OCI-M1 (cell line): ENCODE data around the gene STX19.

Experiments
- DNase-seq: peaks from one replicate; lab custom pipeline; 2025; lab: John Stamatoyannopoulos, UW

The STX19 gene

DNA sequence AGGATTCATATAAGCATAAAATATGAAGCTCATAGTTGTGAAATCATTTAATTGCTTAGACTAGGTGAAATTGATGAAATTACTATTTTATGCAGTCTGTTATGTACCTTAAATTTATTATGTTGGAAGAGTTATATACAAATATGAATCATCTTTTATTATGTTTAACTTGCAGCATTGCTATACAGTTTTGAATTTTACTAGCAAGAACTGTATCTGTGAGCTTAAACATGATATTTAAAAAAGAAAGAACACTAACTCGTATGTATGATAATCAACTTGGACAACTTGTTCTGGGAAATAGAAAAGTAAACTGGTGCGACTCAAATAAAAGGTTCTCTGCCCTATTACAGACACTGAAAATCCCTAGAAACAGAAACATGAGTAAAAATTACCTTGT lies 1.8 kb downstream of the STX19 start:
- DNase-seq: no peak

DNA sequence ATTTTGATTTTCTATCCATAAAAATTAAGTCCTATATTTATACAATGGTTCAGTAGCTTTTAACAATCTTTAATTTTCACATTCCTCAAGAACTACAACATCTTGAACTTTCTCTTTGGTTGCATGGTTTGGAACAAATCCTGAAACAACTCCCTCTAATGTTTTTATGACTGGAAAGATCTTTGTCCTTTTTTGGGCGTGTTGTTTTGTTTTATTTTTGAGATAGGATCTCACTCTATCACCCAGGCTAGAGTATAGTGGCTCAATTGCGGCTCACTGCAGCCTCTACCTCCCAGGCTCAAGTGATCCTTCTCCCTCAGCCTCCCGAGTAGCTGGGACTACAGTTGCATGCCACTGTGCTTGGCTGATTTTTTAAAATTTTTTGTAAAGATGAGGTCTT lies 4.0 kb downstream of the STX19 start:
- DNase-seq: no peak

DNA sequence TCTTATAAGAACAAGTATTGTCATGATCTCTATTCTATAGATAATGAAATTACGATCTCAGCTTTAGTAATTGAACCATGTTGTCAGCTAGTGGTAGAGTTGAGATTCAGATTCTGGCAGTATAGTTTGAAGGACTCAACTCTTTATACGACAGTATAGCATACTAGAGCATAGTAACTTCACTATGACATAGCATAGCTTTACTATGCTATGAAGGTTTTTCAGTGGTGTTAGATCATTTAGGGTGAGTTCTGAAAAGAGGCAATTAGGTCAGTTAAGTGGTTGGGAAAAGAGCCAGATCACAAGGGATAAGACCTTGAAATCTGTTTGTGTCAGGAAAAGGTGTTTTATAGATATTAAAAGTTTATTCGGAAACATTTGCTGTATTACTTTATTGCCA lies 8.1 kb downstream of the STX19 start:
- DNase-seq: no peak

DNA sequence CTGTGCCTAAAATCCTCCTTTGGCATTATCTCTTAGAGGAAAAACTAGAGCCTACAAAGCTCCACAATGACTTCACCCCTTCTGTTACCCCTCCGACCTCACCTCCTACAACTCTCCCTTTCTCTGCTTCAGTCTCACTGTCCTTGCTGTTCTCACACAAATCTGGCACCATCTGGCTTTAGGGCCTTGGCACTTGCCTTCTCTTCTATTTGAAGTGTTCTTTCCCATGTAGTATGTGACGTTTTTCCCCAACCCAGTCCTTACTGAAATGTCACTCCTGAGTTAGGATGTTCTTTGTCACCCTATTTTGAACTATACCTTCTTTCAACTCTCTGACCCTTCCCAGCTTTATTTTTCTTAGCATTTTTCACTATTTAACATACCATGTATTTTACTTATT lies 8.7 kb downstream of the STX19 start:
- no peak for DNase-seq

DNA sequence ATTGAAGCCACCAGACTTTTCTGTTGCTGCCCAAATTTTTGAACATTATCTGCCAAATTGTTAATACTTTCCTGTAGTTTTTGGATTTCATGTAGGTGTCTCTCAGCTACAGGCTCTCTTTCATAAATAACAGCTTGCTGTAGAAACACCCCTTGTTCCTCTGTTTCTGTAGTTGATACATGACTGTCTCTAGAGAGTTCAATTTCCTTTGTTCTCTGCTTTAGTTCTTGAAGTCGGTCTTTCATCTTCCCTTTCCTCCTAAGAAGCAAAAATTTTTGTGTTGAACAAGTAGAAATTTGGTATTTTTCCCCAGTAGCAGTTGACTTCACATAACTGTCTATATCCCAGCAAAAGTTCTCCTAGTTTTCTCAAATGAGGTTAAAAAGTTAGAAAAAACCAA lies 13.4 kb downstream of the STX19 start:
- no peak for DNase-seq

DNA sequence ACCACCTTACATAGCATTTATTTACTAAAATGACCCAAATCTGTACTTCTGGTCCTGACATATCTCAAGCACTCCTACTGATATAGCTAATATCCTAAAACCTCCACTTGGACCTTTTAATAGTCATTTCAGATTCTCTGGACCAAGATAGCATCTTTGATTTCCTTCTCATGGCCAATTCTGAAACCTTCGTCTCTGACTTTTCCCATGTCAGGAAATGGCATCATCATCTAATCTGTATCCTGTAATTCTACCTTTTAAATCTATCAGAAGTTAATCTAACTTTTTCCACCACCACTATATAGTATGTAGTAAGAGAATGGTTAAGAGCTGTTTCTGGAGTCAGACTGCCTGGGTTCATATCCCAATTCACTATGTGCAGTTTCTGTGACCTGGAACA lies 16.2 kb downstream of the STX19 start:
- no peak for DNase-seq

DNA sequence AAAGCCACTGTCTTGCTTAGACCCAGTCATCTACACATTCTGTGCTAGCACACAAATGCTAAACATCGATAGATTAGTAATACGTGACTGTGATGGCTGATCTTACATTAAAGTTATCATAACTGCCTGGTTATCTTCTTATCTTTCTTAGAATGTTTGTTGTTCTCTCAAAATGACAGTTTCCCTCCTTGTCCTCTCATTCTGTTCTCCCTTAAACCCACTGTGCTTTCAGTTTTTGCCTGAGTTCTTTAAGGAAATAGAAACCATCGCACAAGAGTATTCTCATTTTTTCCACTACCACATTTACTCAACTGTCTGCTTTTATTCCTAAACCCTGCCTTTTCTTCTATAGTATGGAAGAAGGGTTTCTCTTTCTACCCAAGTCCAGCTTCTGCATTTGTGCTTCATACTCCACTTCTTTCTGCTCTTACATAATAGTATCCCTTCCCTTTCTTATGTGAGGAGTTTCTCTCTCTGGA lies 17.1 kb downstream of the STX19 start:
- peak; percentile 65 for DNase-seq

DNA sequence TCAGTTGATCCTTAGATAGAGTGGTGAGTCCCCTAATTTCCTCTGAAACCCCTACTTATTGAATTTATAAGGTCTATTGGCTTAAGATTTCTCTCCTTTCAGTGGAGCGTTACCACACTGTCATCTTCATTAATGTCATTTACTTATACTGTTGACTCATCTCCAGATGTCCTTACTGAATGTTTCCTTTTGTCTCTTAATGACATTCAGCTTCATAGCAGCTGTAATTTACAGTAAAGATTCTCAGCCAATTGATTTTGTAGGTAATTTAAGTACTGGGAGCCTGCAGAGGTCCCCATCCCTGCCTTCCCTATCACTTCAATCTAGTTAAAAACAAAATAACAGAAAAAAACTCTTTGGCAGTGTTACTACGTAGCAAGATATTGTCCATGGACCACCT lies 18.8 kb downstream of the STX19 start:
- DNase-seq: no peak

DNA sequence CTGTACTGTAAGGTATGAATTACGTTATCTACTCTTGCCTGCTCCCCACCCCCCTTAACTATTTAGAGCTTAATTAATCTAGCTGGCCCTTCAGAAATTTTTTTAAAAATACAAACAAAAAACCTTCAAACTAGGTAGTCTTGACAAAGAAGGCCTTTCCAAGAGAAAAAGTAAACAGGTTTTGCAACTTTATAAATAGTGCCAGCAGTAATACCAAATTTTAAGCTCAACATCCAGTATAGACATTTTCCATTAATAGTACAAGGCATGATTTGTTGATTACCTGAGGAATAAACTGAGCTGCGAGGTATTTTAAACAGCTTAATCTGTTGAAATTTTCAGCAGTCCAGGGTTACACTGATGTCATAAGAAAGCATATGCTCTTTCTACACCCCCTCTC lies 20.1 kb downstream of the STX19 start:
- DNase-seq: no peak

DNA sequence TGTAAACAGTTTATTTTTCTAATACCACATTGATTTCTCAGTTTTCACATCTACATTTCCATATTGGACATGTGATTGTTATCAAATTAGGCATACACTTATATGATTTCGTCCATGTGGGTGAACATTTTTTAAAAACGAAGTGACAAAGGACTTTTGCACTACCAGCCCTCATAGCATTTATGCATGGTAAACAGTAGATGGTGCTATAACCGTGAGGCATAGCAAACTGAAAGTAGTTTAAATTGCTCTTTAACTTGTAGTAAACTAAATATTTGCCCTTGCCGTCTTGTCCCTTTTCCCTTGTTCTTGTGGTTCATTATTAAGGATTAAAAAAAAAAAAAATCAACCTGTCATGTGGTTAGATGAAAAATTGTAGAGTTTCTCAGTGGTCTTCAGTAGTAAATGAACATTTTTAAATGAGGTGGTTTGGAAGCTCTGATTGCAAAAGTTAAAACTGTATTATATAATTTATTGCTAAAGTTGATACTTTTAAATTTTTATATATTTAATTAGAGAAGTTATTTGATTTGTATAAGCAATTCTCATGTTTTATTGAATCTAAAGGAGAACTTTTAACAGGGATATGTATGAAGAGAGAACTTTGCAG lies 24.0 kb downstream of the STX19 start:
- DNase-seq: peak; percentile 86

DNA sequence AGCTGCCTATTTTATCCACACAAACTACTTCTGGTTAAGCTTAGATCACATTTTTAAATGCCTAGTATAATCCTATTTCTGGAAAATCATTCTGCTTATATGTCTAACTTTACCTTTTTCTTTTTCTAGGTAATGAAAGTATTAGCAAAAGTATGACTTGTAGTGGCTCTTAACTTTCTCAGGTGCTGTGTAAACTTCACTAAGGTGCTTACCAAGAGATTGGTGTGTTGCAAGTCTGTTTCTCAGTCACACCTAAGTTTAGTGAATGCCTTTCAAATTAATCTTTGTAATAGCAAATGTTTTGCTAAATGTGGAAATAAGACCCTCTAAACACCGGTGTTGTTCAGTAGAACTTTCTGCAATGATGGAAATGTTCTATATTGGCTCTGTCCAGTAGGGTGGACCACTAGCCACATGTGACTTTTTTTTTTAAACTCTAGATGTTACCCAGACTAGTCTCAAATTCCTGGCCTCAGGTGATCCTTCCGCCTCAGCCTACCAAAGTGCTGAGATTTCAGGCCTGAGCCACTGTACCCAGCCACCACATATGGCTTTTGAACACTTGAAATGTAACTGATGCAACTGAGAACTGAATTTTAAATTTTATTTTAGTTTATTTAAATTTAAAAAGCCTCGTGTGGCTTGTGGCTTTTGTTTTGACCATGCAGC lies 26.4 kb downstream of the STX19 start:
- no peak for DNase-seq

DNA sequence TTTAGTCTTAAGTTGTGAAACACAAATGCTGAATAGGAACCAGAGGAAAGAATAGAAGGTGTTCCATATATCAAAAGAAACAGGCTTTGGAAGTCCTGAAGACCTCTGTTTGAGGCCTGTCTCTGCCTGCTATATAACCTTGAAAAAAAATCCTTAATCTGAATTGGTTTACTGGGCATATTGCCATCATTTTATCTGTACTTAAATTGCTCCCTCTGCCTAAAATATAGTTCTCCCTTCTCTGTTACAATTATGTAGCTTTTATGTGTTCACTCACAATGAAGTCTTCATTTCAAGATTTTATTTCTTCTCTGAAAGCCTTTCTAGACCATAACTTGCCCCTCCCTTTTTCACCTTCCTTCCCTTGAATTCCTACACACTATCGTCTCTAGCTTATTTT lies 27.2 kb downstream of the STX19 start:
- DNase-seq: peak; percentile 41

DNA sequence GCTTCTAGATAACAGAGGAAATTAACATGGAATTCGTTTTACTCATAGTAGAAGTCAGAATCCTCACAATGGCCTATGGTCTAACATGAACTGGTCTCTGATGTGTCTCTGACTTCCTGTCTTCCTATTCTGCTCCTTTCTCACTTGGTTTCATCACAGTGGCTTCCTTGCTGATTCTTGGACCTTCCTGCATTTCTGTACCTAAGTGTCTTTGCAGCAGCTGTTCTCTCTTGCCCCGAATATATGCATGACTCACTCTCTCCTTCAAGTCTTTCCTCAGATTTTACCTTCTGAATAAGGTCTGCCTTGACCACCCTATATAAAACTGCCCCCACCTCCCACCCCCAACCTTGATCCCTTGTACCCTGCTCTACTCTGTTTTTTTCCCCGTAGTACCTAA lies 34.3 kb downstream of the STX19 start:
- no peak for DNase-seq

DNA sequence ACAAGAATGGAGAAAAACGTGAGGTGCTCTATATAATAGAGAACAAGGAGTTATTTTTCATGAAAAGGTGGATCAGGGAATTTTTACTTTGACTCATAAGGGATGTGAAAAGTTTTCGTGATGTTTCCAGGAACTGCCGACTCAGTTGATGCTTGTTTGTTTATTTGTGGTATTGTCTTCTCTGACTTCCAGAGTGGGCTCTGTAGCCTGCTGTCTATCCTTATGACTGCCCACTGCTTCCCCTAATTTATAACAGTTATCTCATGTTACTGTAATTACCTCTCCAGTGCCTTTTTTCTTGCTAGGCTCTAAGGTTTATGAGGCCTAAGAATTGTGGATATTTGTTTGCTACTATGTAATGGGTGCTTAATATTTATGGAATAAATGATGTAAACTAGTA lies 36.2 kb downstream of the STX19 start:
- no peak for DNase-seq

DNA sequence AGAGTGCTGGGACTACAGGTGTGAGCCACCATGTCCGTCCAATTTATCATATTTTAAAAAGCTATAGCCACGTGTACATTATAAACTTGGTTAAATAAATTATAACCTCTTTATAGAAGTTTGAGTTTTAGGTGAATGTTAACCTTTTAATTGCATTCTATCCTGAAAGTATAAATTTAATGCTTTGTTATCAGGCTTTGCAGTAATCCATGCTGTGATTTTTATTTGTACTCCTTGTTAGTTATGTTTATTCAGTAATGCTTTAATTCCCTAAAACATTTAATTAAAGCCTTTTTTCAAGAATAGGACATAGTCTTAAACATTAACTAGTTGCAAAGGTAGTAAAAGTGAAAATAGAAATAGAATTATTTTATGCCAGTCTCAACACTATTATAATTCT lies 36.8 kb downstream of the STX19 start:
- no peak for DNase-seq

DNA sequence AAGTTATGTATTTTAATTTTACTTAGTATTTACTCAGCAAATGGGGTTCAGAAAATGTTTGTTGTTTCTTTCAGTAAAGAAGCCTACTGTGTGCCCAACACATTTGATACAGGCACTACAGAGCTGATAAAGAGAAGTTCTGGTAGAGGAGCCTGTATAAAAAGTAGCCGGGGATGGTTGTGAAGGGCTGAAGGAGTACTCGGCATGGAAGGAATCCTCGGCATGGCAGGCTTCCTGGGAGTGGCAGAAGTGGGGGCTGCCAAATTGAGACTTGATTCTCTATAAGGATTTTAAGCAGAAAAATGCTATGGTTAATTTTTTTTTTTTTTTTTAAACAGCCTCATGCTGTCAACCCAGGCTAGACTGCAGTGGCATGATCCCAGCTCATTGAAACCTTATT lies 39.2 kb downstream of the STX19 start:
- DNase-seq: no peak

DNA sequence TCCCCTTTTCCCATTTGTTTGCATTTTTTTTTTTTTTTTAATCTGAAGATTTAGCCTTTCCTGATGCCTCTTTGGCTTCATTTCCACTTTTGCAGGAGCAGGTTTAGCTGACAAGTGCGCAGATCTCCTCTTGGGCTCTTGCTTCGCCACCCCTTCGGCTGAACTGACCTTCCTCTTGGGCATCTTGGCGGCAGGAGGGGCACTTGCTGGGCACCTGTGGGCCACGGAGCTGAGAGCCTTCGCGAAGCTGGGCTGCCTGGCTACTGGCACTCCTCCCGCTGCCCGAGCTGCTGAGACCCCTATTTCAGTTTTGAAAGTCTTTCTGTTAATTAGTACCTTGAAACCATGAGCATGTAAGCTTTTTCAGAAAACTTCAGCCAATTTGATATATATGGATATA lies 39.6 kb downstream of the STX19 start:
- DNase-seq: no peak

DNA sequence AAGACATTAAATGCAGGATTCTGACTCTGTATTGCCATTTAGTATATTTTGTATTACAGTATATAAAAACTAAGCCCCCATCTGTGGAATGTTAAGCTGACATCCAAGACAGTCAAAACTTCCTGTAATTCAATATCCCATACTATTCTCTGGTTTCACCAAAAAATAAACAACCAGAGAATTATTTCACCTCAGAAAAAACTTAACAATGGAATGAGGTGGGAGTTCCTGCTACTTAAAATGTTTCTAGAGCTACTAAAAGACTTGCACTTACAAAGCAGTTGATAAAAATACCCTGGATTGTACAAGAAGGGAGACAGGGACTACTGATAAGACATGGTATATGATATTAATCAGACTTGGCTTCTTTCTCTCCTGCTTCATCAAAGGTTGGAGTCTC lies 40.1 kb downstream of the STX19 start:
- no peak for DNase-seq

DNA sequence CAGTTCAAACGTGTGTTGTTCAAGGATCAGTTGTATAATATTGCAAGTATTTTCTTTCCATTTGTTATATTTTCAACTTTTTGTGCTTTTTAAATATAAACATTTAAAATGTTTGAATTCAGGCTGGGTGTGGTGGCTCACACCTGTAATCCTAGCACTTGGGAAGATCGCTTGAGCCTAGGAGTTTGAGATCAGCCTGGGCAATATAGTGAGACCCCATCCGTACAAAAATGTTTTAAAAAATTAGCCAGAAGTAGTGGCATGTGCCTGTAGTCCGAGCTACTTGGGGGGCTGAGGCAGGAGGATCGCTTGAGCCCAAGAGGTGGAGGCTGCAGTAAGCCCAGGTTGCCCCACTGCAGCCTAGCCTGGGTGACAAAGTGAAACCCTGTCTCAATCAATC lies 43.8 kb downstream of the STX19 start:
- DNase-seq: no peak

DNA sequence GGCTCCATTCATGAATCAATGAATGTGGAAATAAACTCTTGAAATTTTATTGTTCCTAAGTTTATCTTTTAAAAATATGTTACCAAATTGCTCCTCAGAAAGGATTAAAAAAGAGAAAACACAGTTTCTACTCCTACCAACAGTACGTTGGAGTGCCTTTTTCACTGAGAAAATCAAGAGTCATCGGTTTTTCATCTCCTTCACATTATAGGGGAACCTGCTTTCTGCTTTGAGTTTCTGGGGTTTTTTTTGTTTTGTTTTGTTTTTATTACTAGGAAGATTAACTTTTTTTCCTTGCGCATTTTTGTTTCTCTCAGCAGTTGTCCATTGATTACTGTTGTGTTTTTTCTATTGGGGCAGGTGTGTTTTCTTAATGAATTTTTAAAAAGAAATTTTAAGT lies 45.0 kb downstream of the STX19 start:
- no peak for DNase-seq

DNA sequence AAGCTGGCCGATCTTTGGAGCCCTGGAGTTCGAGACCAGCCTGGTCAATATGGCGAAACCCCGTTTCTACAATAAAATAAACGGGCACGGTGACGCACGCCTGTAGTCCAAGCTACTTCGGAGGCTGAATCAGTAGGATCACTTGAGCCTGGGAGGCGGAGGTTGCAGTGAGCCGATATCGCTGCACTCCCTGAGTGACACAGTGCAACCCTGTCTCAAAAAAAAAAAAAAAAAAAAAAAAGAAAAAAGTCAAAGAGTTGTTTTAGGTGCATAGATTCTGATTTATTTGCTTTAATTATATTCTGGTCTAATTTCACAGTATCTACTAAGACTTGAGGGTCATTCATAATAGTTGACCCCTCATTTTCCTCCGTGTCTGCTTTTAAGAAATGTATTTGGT lies 46.7 kb downstream of the STX19 start:
- DNase-seq: no peak

DNA sequence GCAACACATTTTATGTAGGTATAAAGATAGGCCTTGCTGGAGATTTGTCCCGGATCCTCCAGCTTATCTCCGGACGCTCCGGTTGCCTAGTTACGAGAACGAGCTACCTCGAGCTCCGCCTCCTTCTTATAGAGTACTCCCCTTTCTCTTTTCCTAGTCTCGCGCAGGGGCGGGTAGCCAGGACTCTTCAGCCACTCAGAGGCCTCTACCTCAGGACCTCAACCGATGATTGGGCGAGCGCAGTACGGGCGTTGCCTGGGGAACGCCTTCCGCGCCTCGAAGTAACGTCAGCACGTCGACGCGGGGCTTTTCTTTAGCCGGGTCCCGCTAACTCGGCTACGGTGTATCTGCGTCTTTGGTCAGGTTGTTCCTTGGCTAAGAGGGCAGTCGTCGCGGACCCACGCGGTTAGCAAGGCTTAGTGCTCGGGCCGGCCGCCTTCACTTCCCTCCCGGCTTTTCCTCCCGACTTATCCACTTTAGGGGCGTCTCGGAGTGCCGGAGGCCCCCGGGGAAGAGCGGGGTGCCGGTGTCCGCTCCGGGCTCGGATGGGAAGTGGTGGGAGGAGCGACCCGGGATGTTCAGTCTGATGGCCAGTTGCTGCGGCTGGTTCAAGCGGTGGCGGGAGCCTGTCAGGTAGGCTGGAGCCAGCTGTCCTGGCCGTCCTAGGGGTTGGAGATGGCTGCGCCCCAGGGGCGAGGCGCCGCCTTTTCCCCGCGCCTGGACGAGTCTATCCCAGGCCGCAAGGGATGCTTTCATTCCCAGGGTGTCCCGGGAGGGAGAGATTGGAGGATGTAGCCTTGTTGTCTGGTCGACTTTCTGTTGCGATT lies 48.3 kb downstream of the STX19 start, which contains the start of gene ARL13B:
TSS of gene ARL13B (plus strand) at position 306 of the 827 bp plus-strand sequence. CDS start at position 575, 269 bp downstream.
- DNase-seq: peak; percentile 99
